Stimulated activated naive CD8-positive, alpha-beta T cell treated with anti-CD3 and anti-CD28 coated beads, Interleukin-15, Interleukin-2, amounts not matched to agents 100 U/mL and 50 U/mL, for 24 hours (primary cell): ENCODE results near the gene STK26.
"Not testable (repeated sequence)": the region's sequence is repeated elsewhere in the genome, so short reads cannot be mapped to it uniquely, and the experiment has no call there.

ENCODE experiments used
- ATAC-seq: fragments of 150-1000 bp; cut with Tn5 transposase; one replicate; pipeline ENCODE4 v1.10.0; 2021
- DNase-seq: peaks from one replicate; pipeline ENCODE4 v3.0.0; 2021

Gene STK26

GRCh38 chrX:132094164-132094563, 71.1 kb downstream of the STK26 start:
- ATAC-seq (no peak), DNase-seq (no peak)

GRCh38 chrX:132098704-132099103, 75.6 kb downstream of the STK26 start:
- not testable (repeated sequence) for DNase-seq, ATAC-seq

- no peak for DNase-seq
Observed at GRCh38 chrX:132101206-132101605, 78.1 kb downstream of the STK26 start.

GRCh38 chrX:132101799-132102198, 78.7 kb downstream of the STK26 start:
- DNase-seq (no peak), ATAC-seq (no peak)

More at GRCh38 chrX:132101206-132101605, 78.1 kb downstream of the STK26 start:
- no peak for ATAC-seq

- no peak for DNase-seq
- ATAC-seq: no peak
Observed at GRCh38 chrX:132107291-132107690, 84.2 kb downstream of the STK26 start.

- DNase-seq: no peak
- no peak for ATAC-seq
Observed at GRCh38 chrX:132114607-132115006, 91.5 kb downstream of the STK26 start.

- no peak for DNase-seq
- ATAC-seq: no peak
Observed at GRCh38 chrX:132115792-132116191, 92.7 kb downstream of the STK26 start.

- DNase-seq (no peak), ATAC-seq (no peak)
Observed at GRCh38 chrX:132118358-132118757, 95.3 kb downstream of the STK26 start.

- DNase-seq: no peak
- ATAC-seq: no peak
Observed at GRCh38 chrX:132119283-132119682, 96.2 kb downstream of the STK26 start.

GRCh38 chrX:132119821-132120515, 96.9 kb downstream of the STK26 start:
- DNase-seq: no peak
- no peak for ATAC-seq

- ATAC-seq (no peak), DNase-seq (no peak)
Observed at GRCh38 chrX:132120913-132121312, 97.8 kb downstream of the STK26 start.
